Hepatocyte (in vitro differentiated cells): ENCODE results near the gene DMGDH.

Experiments used
- EZH2 ChIP-seq: fragments of 200-600 bp; sonication (generic); IDR thresholded peaks from 2 replicates; pipeline ENCODE4 v1.6.1; 2016; ENCODE audit warnings: antibody characterized with exemption, mild to moderate bottlenecking, borderline replicate concordance
- EZH2phosphoT487 ChIP-seq: fragments of 200-600 bp; sonication (generic); IDR thresholded peaks from one replicate; pipeline ENCODE4 v1.6.1; 2018; ENCODE audit warnings: antibody characterized with exemption, mild to moderate bottlenecking, low read depth, moderate library complexity; ENCODE audit not compliant: unreplicated experiment, severe bottlenecking
- TF ChIP-seq, protein P1 (sequence below): fragments of 200-600 bp; sonication (generic); IDR thresholded peaks from 2 replicates; pipeline ENCODE4 v1.5.1; 2016; ENCODE audit warnings: antibody characterized with exemption, mild to moderate bottlenecking; ENCODE audit not compliant: poor library complexity

DNA sequence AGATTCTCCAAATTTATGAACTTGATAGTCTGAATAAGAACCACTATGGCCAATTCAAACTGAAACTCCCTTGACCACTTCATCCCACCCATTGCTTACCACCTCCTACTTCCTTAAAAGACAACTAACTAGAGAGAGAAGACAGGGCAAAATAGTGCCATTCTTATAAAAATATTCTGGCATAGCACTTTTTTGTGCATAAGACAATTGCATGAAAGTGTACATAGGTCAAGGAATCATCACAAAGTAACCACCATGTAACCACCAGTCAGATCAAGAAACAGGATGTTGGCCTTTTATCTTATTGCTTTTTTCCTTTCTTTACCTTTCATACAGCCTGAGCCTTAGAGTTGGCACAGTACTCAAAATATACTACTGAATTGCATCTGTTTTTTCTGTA, 76.3 kb downstream of the DMGDH start:
- TF ChIP-seq EZH2phosphoT487 (no peak), EZH2 (no peak)
- TF ChIP-seq, protein P1, sequence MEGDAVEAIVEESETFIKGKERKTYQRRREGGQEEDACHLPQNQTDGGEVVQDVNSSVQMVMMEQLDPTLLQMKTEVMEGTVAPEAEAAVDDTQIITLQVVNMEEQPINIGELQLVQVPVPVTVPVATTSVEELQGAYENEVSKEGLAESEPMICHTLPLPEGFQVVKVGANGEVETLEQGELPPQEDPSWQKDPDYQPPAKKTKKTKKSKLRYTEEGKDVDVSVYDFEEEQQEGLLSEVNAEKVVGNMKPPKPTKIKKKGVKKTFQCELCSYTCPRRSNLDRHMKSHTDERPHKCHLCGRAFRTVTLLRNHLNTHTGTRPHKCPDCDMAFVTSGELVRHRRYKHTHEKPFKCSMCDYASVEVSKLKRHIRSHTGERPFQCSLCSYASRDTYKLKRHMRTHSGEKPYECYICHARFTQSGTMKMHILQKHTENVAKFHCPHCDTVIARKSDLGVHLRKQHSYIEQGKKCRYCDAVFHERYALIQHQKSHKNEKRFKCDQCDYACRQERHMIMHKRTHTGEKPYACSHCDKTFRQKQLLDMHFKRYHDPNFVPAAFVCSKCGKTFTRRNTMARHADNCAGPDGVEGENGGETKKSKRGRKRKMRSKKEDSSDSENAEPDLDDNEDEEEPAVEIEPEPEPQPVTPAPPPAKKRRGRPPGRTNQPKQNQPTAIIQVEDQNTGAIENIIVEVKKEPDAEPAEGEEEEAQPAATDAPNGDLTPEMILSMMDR: no peak
